Uterus (tissue), 2 donors: ENCODE results near the gene NEU4.

Experiments used
- POLR2A ChIP-seq, 2 donors: fragments of 450-650 bp; IDR thresholded peaks; one replicate each; pipeline ENCODE4 v1.6.1; 2016; ENCODE audit warnings: antibody characterized with exemption in 2 of 2, mild to moderate bottlenecking in 1 of 2, moderate library complexity in 1 of 2
- TF ChIP-seq, protein P1 (sequence below), 4 experiments: fragments of 200-600 bp in 2 of 4; fragments of 450-650 bp in 2 of 4; sonication (generic) in 2 of 4; IDR thresholded peaks; one replicate each; pipeline ENCODE4 v1.5.1; 2016 to 2019; ENCODE audit warnings: antibody characterized with exemption in 4 of 4, mild to moderate bottlenecking in 2 of 4, moderate library complexity in 1 of 4

DNA sequence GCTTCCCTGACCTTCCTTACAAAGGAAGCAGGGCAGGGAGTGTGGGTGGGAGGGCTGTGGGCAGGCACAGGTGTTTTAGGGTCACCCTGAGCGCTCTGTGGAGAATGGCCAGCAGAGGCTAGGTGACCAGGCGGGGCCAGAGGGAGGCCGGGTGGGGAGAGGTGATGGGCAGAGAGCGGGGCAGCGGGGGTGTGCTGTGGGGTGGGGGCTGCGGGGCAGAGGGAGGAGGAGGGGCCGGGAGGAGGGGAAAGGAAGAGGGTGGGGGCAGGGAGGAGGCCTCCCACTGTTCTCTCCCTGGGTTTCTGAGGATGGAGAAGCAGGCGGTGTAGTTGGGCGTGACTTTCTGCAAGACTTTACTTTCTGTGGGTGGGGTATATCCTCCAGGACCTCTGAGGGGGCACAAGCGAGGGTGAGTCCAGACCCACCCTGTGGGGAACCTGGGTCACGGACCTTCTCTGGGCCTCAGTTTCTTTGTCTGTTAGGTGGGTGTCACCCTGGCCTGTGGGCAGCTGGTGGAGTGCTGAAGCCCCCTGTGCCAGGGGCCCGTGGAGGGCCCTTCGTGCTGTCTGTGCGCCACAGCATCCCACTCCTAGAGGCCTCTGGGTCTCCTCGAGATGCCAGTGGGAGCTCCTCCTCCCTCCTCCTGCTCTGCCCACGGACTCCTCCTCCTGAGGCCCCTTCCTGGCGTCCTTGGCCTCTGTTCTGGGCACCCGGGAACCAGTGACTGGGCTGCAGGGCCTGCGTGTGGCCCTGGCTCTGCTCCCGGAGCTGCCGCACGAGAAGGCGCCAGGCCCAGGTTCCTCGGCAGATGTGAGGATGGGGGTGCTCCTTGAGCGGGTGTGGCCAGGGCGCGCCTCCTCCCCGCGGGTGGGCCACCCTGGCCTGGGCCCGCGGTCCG is 6.3 kb upstream of the NEU4 start:
- TF ChIP-seq, protein P1, sequence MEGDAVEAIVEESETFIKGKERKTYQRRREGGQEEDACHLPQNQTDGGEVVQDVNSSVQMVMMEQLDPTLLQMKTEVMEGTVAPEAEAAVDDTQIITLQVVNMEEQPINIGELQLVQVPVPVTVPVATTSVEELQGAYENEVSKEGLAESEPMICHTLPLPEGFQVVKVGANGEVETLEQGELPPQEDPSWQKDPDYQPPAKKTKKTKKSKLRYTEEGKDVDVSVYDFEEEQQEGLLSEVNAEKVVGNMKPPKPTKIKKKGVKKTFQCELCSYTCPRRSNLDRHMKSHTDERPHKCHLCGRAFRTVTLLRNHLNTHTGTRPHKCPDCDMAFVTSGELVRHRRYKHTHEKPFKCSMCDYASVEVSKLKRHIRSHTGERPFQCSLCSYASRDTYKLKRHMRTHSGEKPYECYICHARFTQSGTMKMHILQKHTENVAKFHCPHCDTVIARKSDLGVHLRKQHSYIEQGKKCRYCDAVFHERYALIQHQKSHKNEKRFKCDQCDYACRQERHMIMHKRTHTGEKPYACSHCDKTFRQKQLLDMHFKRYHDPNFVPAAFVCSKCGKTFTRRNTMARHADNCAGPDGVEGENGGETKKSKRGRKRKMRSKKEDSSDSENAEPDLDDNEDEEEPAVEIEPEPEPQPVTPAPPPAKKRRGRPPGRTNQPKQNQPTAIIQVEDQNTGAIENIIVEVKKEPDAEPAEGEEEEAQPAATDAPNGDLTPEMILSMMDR (IDR thresholded peaks at IDR 0.05): no peak
- TF ChIP-seq POLR2A (IDR thresholded peaks at IDR 0.05): no peak
